Caco-2 (cell line): ENCODE data around the gene NDUFA5. TPM values are rescaled to one million over a fixed set of nuclear protein-coding genes. Genes with fewer than 3 reads are reported as not detected.

Experiments used
- BruUV-seq: library from RNA; stranded (reverse); fragments of 400-500 nt; replicated peaks from 2 replicates; lab custom pipeline; 2021; lab: Mats Ljungman, UMichigan
- CTCF ChIA-PET: fragments of 300-600 bp; sonication (Branson Sonifier 250); formaldehyde crosslinking; loops from one replicate; lab custom pipeline; 2022; ENCODE audit warnings: antibody characterized with exemption; lab: Charles Lee
- POLR2A ChIA-PET: fragments of 300-600 bp; sonication (Branson Sonifier 250); formaldehyde crosslinking; loops from one replicate; lab custom pipeline; 2022; ENCODE audit warnings: antibody characterized with exemption; lab: Charles Lee
- DNase-seq, 2 experiments: peaks; one replicate each; pipeline versions ENCODE4 v3.0.0 to v3.0.0-alpha.2; 2020 to 2022
- H3K27me3 ChIP-seq: replicated peaks from 2 replicates; pipeline ENCODE4 v1.6.0; 2011; ENCODE audit warnings: low read length; ENCODE audit not compliant: control insufficient read depth, insufficient read depth
- H3K36me3 ChIP-seq: 2 replicates; pipeline ENCODE4 v1.5.1; 2011; ENCODE audit warnings: low read length; ENCODE audit not compliant: control insufficient read depth, insufficient read depth
- H3K4me1 ChIP-seq: fragments of 250-450 bp; sonication (Bioruptor Pico); 2 replicates; pipeline ENCODE4 v1.5.1; 2020; ENCODE audit warnings: mild to moderate bottlenecking
- H3K4me3 ChIP-seq: 2 replicates; pipeline ENCODE4 v1.5.1; 2011; ENCODE audit warnings: low read depth, mild to moderate bottlenecking, control low read depth, low read length
- H3K9me3 ChIP-seq: fragments of 250-450 bp; sonication (Bioruptor Pico); 2 replicates; pipeline ENCODE4 v1.5.1; 2020; ENCODE audit warnings: mild to moderate bottlenecking, moderate library complexity
- H3K27ac Mint-ChIP-seq: one replicate; pipeline ENCODE4 v1.8.0; 2022; ENCODE audit warnings: mixed read lengths; ENCODE audit not compliant: unreplicated experiment
- H3K27me3 Mint-ChIP-seq: one replicate; pipeline ENCODE4 v1.8.0; 2022; ENCODE audit warnings: mixed read lengths; ENCODE audit not compliant: insufficient read depth, unreplicated experiment
- H3K36me3 Mint-ChIP-seq: one replicate; pipeline ENCODE4 v1.8.0; 2022; ENCODE audit warnings: mild to moderate bottlenecking, mixed read lengths; ENCODE audit not compliant: insufficient read depth, unreplicated experiment
- H3K4me1 Mint-ChIP-seq: one replicate; pipeline ENCODE4 v1.8.0; 2022; ENCODE audit warnings: low read depth, mixed read lengths; ENCODE audit not compliant: unreplicated experiment
- H3K4me3 Mint-ChIP-seq: one replicate; pipeline ENCODE4 v1.8.0; 2022; ENCODE audit warnings: mild to moderate bottlenecking, moderate library complexity, mixed read lengths; ENCODE audit not compliant: unreplicated experiment
- H3K9me3 Mint-ChIP-seq: one replicate; pipeline ENCODE4 v1.8.0; 2022; ENCODE audit warnings: mixed read lengths; ENCODE audit not compliant: unreplicated experiment
- CTCF ChIP-seq, 2 experiments: fragments of 200-600 bp in 1 of 2; IDR thresholded peaks; 1 replicate in 1 of 2; 2 replicates in 1 of 2; pipeline versions ENCODE4 v1.5.1 to v1.8.0; 2011 to 2022; ENCODE audit warnings: antibody characterized with exemption in 1 of 2, control low read depth in 1 of 2, inconsistent platforms in 1 of 2, low read depth in 1 of 2, low read length in 1 of 2, mild to moderate bottlenecking in 1 of 2, moderate library complexity in 1 of 2; ENCODE audit not compliant: insufficient read depth in 1 of 2, severe bottlenecking in 1 of 2, unreplicated experiment in 1 of 2
- intact Hi-C: fragments of 100-400 bp; cut with micrococcal nuclease; formaldehyde crosslinking; loops from one replicate; pipeline ENCODE4 v1.10.0; 2022; ENCODE audit not compliant: unreplicated experiment
- total RNA-seq: library from RNA; stranded (reverse); gene quantifications from 2 replicates; pipeline ENCODE4 v1.2.3, GENCODE V29; 2022

The NDUFA5 gene
- total RNA-seq, 1 experiment from 2014 or later: 87.9 TPM

DNA sequence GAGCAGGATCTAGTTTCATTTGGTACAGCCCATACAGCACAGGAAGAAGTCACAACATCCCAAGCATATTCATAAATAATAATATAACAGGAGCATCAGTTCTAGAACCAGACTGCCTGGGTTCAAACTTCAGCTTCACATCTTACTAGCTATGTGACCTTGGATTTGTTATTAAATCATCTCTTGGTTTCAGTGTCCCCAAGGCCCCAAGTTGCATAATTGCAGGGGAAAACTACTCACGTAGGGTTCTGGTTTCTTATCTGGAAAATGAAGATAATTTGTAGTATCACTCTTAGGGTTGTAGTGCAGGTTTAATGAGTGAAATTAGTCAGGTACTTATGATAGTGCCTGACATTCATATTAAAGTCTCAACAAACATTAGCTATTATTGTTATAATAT, 17.7 kb downstream of the NDUFA5 start:
- Mint-ChIP-seq H3K36me3 (no peaks in the 10 kb centered on the region), H3K9me3 (no peaks in the 10 kb centered on the region), H3K4me3 (no peak overlapping the region), H3K27ac (no peak overlapping the region), H3K4me1 (no peaks in the 10 kb centered on the region), H3K27me3 (no peaks in the 10 kb centered on the region)
- CTCF ChIA-PET: interaction anchor here (1.8 kb wide), 1 partner anchor 45 kb away, joined by 7 read pairs; no protein-coding TSS in a partner anchor
- no peaks in the 10 kb centered on the region for H3K27me3 ChIP-seq
- no peaks in the 10 kb centered on the region for H3K4me1 ChIP-seq
- no TSS peak for BruUV-seq
- no peaks in the 10 kb centered on the region for H3K9me3 ChIP-seq
- intact Hi-C loops: no loop called here
- H3K4me3 ChIP-seq: no peak overlapping the region
- POLR2A ChIA-PET: no interaction called here
- TF ChIP-seq CTCF (IDR thresholded peaks at IDR 0.05; ENCODE audit: insufficient read depth in 1 of 2, low read depth in 1 of 2, low read length in 1 of 2, severe bottlenecking in 1 of 2, unreplicated experiment in 1 of 2): no peak
- DNase-seq: no peak
- no peaks in the 10 kb centered on the region for H3K36me3 ChIP-seq

GRCh38 chr7:123538897-123539296, 18.7 kb downstream of the NDUFA5 start:
- Histone ChIP-seq H3K4me3 (no peak overlapping the region), H3K36me3 (no peaks in the 10 kb centered on the region), H3K27me3 (no peaks in the 10 kb centered on the region), H3K4me1 (no peaks in the 10 kb centered on the region), H3K9me3 (no peaks in the 10 kb centered on the region)
- ChIA-PET POLR2A (no interaction called here), CTCF (interaction anchor here (1.8 kb wide), 1 partner anchor 44 kb away, joined by 7 read pairs; no protein-coding TSS in a partner anchor)
- H3K9me3 Mint-ChIP-seq: no peaks in the 10 kb centered on the region
- H3K36me3 Mint-ChIP-seq: peaks cover 7% of the 10 kb centered on the region
- TF ChIP-seq CTCF (IDR thresholded peaks at IDR 0.05; ENCODE audit: insufficient read depth in 1 of 2, low read depth in 1 of 2, low read length in 1 of 2, severe bottlenecking in 1 of 2, unreplicated experiment in 1 of 2): no peak
- no peak overlapping the region for H3K4me3 Mint-ChIP-seq
- no TSS peak for BruUV-seq
- no peak for DNase-seq
- intact Hi-C loops: no loop called here
- H3K27ac Mint-ChIP-seq: no peak overlapping the region
- no peaks in the 10 kb centered on the region for H3K27me3 Mint-ChIP-seq
- H3K4me1 Mint-ChIP-seq: no peaks in the 10 kb centered on the region

- H3K36me3 Mint-ChIP-seq: peaks cover 7% of the 10 kb centered on the region
- H3K4me3 Mint-ChIP-seq: no peak overlapping the region
- Histone ChIP-seq H3K27me3 (no peaks in the 10 kb centered on the region), H3K9me3 (no peaks in the 10 kb centered on the region), H3K36me3 (no peaks in the 10 kb centered on the region), H3K4me1 (no peaks in the 10 kb centered on the region), H3K4me3 (no peak overlapping the region)
- no peaks in the 10 kb centered on the region for H3K27me3 Mint-ChIP-seq
- no peak overlapping the region for H3K27ac Mint-ChIP-seq
- no TSS peak for BruUV-seq
- no peaks in the 10 kb centered on the region for H3K9me3 Mint-ChIP-seq
- no peak for TF ChIP-seq CTCF (IDR thresholded peaks at IDR 0.05; ENCODE audit: insufficient read depth in 1 of 2, low read depth in 1 of 2, low read length in 1 of 2, severe bottlenecking in 1 of 2, unreplicated experiment in 1 of 2)
- no peak for DNase-seq
- CTCF ChIA-PET: no interaction called here
- POLR2A ChIA-PET: no interaction called here
- no peaks in the 10 kb centered on the region for H3K4me1 Mint-ChIP-seq
- intact Hi-C loops: no loop called here
Observed at GRCh38 chr7:123538189-123538714, 19.4 kb downstream of the NDUFA5 start.
